Stimulated activated CD4-positive, alpha-beta T cell treated with anti-CD3 and anti-CD28 coated beads, Interleukin-2, amount 100 ng/mL, for 24 hours (primary cell): Measurements from ENCODE around the gene CAPRIN2.

Experiments
- DNase-seq, 2 donors: peaks; one replicate each; pipeline ENCODE4 v3.0.0-alpha.2; 2020

CAPRIN2 gene, protein sequence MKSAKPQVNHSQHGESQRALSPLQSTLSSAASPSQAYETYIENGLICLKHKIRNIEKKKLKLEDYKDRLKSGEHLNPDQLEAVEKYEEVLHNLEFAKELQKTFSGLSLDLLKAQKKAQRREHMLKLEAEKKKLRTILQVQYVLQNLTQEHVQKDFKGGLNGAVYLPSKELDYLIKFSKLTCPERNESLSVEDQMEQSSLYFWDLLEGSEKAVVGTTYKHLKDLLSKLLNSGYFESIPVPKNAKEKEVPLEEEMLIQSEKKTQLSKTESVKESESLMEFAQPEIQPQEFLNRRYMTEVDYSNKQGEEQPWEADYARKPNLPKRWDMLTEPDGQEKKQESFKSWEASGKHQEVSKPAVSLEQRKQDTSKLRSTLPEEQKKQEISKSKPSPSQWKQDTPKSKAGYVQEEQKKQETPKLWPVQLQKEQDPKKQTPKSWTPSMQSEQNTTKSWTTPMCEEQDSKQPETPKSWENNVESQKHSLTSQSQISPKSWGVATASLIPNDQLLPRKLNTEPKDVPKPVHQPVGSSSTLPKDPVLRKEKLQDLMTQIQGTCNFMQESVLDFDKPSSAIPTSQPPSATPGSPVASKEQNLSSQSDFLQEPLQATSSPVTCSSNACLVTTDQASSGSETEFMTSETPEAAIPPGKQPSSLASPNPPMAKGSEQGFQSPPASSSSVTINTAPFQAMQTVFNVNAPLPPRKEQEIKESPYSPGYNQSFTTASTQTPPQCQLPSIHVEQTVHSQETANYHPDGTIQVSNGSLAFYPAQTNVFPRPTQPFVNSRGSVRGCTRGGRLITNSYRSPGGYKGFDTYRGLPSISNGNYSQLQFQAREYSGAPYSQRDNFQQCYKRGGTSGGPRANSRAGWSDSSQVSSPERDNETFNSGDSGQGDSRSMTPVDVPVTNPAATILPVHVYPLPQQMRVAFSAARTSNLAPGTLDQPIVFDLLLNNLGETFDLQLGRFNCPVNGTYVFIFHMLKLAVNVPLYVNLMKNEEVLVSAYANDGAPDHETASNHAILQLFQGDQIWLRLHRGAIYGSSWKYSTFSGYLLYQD

DNA sequence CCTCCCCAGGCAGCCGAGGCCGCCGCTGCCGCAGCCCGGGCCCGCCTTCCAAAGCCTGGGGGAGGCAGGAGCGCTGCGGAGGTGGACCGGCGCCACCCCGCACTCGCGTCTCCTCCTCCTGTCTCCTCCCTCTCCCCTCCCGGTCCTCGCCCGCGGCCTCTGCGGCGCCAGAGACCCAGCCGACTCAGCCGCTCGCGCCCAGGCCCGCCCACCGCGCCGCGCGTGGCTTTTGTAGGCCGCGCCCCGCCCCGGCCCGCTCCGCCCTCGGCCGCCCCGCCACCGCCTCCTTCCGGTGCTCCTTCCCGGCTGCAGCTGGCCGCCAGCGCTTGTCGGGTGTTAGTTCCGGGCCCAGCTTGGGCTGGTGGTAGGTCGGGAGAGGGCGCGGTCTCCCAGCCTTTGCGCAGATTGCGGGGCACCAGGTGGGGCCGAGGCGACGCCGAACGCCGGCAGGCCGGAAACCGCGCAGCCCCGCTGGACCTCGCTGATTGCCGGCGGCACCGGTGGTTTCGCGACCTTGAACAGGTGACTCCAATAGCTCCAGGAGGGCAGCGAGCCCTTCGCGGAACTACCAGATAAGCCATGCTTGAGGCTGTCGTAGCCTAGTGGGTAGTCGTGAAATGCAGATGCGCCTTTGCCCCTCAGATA, at the start of gene CAPRIN2:
TSS of gene CAPRIN2 (minus strand) at position 202 of the 645 bp plus-strand sequence. CDS start 1,431 bp downstream, outside the sequence.
- DNase-seq = peak; percentile 93 to 96

DNA sequence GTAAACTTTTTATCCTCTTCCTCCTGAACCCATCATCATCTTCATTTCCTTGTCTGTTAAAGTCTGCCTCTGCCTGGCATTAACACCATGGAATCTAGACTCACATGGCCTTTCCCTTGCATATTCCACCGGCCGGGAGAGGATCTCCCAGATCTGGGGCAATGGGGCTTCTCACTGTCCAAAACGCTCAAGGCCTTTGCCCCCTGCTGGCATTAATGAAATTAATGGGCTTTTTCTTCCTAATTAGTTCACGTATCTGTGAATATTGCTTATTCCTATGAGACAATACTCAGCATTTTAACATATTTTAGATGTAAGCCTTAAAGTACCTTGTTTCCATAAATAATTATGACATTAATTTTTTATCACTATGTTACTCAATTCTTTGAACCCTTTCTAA, 42.9 kb upstream of the CAPRIN2 start:
- DNase-seq = no peak

DNA sequence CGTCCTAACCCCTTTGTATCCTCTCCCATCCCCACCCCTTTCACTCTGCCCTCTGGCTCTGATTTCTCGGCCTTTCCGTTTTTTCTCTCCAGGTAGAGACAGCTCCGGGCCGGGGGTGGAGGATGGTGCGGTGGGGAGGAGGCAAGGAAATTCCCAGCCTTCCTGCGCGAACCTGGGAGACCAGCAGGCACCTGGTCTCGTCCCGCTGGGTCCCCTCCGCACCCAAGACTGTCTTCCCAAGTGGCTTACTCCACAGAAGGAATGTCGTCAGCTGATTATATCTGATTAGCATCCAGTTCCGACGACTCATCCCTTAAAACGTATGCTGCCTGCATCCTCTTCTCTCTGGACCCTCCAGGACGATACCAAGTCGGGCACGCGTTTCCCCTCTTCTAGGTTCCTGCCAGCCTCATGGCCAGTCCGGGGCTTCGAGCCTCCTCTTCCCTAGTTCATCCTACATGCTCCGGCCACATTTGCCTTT, 42.2 kb upstream of the CAPRIN2 start:
- DNase-seq = no peak

DNA sequence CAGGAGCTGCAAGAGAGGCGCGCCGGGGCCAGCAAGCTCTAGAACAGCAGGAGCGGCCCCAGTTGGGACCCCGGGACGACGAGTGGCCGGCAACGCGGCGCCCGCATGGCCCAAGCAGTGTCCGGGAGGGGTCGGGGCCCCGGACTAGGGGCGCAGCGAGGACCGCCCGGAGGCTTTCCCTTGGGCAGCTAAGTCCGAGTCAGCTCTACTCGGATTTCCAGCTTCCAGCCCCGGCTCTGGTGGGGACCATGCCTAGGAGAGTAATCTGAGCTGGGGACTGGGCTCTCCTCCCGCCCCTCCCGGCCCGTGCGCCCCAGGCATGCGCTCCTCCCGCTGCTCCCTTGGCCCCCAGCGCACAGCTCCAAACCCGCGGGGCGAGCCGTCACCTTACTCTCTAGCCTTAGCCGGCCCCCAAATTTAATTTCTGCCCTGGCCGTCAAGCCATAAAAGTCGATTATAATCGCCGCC, 41.6 kb upstream of the CAPRIN2 start:
- peak in 1 of 2 donors; percentile 11 for DNase-seq

DNA sequence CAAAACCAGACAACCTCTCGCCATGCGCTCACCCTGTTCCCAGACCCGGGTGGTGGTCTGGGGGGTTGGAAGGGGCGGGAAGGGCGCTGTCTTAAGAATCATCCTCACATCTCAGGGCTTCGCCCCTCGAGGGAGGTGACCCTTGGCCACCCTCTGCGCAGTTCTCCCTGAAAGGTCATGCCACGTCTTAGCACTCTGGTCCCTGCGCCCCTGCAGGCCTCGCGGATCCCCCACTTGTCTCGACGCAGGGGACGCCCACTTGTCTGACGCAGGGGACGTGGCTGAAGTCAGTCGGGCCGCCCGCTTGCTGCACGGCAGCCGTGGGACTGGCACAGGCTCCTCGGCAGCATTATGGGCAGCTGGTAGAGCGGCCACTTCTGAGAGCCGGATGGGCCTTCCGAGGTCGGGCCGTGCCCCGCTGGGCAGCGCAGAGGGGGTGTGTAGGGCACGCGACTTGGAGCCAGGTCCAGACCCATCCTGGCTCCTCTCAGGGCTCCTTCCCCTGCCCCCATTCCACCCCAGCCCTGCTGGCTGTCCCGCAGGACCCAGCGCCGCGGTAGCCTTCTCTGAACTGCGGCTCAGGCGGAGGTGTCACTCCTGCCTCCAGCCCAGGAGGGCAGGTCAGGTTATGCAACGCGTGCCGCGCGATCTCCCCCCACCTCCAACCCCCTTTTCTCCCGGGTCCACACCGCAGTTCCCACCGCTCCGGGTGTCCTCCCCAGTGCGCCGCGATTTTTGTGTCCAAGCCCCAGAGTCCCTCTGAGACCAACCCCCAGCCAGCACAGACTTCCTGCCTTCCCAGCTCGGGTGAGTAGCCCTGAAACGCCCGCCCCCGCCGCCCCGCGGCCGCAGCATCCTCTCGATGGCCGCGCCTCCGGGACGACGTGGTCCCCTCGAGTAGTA, 40.9 kb upstream of the CAPRIN2 start:
- DNase-seq = peak; percentile 44 to 75

DNA sequence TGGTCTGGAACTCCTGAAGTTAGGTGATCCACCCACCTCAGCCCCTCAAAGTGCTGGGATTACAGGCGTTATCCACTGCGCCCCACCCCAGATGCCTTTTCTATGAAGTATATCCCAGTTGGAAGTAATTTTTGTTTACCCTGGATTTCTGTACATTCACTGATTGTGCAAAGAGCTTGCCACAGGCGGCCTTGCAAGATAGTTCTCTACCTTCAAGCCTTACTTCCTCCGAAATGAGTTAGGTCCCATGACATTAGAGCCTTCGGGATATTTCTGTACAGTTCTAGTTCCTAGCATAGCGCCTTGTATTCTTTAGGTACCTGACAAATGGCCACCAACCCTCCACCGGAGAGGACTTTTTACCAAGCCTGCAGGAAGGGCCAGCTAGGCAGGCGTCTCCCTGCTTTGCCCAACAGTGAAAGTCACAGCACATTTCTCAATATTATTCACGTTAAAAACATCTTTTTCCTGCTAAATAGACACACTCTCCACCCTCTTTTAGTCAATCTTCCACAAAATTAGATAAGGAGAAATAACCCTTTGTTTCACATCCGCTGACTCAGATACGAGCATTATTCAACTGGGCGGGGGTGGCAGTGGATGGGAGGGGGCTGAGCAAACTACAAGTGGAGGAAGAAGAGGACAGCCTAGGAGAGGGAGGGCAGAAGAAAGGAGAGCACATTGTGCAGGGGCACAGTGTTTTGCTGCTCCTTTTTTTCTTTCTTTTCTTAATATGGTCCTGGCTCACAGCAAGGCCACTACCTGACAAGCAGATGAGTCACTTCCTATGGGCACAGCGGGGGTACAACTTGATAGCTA, 40.0 kb upstream of the CAPRIN2 start:
- DNase-seq = peak in 1 of 2 donors; percentile 23

DNA sequence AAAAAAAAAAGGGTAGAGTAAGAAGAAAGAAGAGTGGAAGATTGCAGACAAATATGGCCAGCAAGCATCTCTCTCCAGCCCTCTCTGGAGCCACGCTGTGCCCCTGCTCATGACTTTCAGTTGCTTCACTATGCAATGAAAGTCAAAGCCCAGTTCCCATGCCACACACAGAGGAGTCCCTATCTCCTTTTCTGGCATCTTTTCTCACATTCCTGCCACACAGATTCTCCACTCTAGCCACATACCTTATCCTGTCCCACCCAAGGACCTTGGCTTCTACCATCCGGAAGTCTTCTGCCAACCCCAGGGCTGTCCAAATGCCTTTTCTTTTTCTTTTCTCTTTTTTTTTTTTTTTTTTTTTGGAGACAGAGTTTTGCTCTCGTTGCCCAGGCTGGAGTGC, 39.3 kb upstream of the CAPRIN2 start:
- no peak for DNase-seq

DNA sequence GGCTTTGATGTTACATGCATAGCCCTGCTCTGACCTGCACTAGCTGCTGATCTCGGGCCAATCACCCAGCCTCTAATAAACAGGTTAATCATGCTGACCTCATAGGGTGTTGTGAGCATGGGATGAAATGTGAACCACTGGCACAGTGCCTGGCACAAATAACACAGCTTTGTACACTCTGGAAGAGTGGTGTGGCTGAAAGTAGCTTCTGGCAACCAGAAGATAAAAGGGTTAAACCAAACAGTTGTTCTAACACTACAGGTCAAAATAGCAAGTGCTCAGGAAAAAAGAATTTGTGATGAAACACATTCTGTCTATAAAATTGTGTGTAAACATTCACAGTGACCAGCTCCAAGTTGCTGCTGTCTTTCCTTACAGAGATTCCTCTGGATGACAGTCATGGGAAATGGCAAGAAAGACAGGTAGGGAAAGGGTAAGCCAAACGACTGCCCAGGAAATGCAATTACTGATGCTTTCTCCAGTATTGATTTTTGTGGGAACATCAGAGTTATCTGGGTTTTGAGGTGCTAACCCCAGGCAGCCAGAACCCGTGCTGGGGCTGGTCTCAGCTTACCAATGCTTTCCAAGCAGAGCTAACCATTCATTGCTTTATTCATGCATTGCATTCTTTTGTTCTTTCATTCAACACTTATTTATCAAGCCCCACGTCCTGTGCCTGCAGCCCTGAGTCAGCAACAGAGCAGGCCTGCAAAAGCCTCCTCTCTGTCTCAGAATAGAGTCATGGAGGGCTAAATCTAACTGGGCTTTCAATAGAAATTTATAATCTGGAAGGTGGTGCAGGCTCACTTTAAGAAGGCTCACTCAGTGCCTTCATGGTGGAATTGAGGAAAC, 38.1 kb upstream of the CAPRIN2 start:
- no peak for DNase-seq

DNA sequence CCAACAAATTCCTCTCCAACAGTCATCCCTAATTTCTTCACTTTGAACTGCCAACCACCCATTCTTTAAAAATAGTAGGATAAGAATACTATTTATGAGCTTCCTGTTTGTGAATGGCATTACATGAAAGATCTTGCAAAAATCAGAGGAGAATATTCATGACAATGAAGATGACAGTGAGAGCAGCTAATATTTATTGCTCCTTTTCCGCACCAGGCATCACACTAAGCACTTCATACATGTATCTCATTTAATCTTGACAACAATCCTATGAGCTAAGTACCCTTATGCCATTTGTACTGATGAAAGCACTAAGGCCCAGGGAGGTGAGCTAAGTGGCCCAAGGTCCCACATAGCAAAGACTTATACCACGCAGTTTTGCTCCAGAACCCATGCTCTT, 37.3 kb upstream of the CAPRIN2 start:
- DNase-seq = no peak

DNA sequence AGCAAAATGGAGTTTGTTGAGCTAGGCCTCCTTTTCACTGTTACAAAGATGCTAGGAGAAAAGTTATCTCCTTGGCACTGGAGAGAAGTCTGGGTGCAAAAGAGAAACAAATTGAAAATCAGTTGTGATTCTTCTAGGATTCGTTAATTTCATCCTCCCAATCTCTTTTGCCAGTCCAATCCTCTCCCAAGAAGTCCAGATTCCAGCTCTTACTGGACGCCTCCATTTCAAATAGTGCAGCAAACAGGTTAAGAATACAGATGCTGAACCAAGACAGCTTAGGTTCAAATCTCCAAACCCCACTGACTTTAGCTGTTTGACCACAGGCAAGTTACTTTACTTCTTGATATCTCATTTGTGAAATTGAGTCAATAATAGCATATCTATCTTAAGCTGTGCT, 34.0 kb upstream of the CAPRIN2 start:
- no peak for DNase-seq

DNA sequence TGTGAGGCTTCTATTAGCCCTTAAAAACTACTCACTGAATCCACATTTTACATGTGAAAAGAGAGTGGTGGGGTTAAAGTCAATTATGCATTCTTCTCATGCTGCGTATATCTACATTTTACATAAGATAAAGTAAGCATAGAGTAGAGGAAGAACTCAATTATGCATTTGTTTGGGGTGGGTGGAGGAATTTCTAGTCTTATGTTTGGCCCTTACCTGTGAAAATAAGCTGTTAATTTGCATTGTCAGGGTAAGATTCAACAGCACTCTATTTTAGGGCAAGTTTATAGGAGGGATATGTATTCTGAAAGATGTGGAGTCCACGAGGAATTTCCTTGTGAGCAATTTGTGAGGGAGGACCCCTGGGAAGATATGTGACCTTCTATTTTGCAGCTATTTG, 30.9 kb upstream of the CAPRIN2 start:
- no peak for DNase-seq

DNA sequence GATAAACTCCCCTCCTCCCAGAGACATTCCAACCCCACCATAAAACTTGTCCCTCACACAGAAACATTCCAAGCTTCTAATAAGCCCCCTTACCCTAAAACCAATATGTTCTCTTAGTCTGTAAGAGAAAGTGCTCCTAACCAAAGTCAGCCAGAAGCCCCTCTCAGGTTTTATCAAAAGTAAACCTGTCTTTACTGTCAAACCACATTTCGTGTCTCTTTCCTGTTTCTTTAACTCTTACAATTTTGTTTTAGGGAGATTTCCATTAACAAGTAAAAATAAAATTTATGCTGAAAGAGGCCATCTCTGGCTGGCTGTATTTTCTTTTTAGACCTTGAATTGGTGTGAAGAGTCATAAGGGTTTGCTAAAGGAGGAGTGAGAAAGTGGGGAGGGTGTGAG, 29.8 kb upstream of the CAPRIN2 start:
- DNase-seq = no peak

DNA sequence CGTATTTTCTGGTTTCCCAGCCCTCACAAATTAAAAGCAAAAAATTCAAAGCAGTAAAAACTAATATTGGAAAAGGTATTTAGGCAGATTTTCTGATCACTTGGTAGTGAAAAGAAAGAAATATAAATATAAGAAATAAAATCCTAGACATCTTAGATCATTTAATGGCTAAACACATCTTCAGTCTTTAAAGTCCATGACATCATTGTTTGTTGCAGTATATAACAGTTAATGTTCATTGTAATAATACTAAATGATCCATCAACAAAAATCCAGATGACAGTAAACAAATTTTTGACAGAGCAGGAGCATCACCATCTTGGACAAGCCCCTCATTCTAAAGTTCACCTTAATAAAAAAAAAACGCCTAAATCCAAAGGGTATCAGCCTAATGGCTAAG, 29.2 kb upstream of the CAPRIN2 start:
- no peak for DNase-seq

DNA sequence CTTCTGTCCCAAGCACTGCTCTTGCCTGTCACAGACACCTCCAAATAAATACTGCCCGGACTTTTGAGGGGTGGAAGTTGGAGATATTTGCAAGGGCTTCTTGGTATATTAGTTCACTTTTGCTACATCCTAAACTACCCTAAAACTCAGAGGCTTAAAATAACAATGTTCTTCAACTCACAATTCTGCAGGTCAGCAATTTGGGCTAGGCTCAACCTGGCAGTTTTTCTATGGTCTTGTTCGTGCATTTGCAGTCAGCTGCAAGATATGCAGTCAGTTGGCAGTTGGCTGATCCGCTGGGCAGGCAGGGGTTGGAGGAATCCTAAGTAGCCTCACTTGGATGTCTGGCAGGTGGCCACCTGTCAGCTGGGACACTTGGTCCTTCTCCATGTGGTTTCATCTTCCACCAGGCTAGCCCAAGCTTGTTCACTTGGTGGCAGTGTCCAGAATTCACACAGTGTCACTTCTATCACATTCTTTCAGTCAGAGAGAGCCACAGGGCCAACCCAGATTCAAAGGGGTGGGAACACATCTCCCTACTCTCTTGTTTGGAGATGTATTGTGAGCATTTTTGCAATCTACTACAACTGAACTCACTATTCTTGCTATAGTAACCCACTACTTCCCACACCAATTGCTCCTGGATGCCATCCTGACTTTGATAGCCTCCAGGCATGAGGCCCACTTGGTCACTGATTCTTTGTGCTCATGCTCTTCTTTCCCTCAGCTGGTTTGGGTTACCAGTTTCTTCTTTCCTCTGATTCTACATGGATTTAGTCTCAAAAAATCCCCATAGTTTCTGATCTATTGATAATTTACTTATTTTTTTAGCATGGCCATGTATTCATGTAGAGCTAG, 27.8 kb upstream of the CAPRIN2 start:
- DNase-seq = no peak

DNA sequence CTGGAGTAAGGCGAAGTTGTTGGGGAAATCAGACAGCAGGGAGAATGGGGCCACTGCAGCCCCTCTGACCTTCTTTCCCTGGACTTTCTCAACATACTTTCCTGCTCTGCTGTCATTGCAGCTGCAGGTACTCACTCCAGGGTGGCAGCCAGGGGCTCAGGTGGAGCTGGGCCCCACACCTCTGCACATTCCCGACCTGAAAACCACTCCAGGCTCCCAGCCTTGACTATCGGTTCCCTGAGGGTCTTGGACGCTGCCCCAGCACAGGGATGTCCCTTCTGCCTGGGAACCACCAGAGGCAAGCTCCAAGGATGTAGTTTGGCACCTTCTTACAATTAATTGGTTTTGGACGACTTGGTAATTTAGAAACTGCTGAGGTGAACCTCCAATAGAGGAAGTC, 24.8 kb upstream of the CAPRIN2 start:
- DNase-seq = no peak

DNA sequence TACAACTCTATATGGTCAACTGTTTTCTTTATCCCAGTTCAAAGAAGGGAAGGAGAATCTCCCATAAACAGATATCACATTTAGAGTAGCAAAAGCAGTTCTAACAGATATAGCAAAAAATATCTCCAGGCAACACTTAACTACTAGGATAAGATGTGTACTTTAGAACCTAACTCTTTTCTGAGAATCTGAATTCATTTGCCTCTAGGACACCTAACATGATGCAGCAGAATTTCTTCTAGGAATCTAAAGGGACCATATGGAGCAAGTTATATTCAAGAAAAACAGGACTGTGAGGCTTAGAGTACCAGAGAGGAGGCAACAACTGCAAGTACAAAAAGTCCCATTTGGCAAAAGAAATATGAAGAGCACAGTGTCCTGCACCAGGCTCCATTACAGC, 24.4 kb upstream of the CAPRIN2 start:
- no peak for DNase-seq

DNA sequence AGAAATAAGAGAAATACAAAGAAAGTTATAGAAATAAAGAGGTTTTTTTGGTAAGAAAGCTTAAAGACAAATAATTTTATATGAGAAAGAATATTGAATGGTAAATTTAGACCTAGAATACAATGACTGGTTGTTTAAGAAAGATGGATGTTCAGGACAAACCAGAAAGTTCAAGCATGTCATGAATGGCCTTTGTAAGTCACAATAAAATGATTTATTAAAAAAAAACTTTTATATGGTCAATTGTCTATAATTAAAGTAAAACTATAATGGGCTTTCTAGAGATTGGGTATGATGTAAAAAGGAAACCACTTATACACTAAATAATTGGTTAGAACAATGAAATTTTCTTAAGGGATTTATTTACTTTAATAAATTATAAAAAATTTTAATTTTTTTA, 19.8 kb upstream of the CAPRIN2 start:
- DNase-seq = no peak

DNA sequence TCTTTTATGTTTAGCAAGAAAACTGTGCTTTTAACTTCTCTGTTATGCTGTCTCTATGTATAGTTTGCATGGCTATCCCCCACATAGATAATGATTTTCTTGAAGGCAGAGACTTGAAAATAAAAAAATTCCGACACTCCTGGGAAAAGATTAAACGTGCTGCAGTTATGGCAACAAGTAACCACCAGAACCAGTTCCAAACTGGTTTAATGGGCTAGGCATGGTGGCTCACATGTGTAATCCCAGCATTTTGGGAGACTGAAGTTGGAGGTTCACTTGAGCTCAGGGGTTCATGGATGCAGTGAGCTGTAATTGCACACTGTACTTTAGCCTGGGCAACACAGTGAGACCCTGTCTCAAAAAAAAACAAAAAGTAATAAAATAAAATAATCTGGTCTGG, 15.1 kb upstream of the CAPRIN2 start:
- no peak for DNase-seq

DNA sequence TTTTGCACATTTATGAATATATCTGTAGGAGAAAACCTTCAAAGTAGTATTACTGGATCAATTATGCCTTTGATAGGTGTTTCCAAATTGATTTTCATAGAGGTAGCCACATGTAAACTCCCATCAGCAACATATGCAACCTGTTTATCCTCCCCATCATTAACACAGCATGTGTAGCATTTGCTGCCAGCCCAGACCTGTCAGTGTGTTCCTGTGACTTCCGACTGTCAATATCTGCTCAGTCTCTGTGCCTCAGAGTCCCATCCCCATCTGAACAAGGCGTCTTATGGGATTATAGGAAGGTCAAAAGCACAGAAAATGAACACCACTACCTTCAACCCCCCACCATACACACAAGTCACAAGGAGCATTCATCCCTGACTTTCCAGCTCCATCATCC, 9.5 kb upstream of the CAPRIN2 start:
- DNase-seq = no peak
